Astrocyte of the cerebellum (primary cell): Measurements from ENCODE around the gene BCAP29.

Experiments
- DNase-seq: peaks from one replicate; pipeline ENCODE4 v3.0.0-alpha.2; 2011; ENCODE audit warnings: low read depth
- H3K4me3 ChIP-seq: 2 replicates; pipeline ENCODE4 v1.5.1; 2011; ENCODE audit warnings: mild to moderate bottlenecking, low read depth, low read length, moderate library complexity
- CTCF ChIP-seq: IDR thresholded peaks from 2 replicates; pipeline ENCODE4 v1.5.1; 2012; ENCODE audit warnings: low read length, low read depth, moderate library complexity, mild to moderate bottlenecking; ENCODE audit errors: missing control alignments
- in situ Hi-C: cut with HindIII; loops from 2 replicates; pipeline ENCODE4 v1.10.0; 2017; ENCODE audit warnings: low sequenced_read_pairs

BCAP29 gene

GRCh38 chr7:107643407-107643806 lies 63.4 kb downstream of the BCAP29 start:
- peak; percentile 26 for DNase-seq
- peak; percentile 29 for TF ChIP-seq CTCF
- no peak overlapping the region for H3K4me3 ChIP-seq
- in situ Hi-C loops = loop anchor here (5.0 kb wide), 1 partner anchor 34 kb away; no protein-coding TSS in a partner anchor

DNA sequence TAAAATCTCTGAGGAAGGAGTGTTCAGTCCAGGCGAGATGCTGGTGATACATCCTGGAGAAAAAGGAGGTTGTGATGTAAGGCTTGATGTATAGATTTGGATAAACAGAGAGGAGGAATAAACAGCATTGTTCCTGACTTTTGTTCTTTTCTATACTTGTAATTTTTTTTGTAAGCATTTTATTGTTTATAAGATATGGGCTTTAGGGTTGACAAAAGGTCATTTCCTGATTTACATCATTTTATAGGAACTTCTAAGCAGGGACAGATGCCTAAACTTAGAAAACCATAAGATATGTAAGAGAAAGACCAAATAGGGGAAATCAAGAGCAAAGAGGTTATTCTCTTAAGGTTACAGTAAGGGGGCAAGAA lies 63.9 kb downstream of the BCAP29 start:
- TF ChIP-seq CTCF = no peak
- in situ Hi-C loops = loop anchor here (5.0 kb wide), 1 partner anchor 33 kb away; no protein-coding TSS in a partner anchor
- no peak overlapping the region for H3K4me3 ChIP-seq
- DNase-seq = no peak

DNA sequence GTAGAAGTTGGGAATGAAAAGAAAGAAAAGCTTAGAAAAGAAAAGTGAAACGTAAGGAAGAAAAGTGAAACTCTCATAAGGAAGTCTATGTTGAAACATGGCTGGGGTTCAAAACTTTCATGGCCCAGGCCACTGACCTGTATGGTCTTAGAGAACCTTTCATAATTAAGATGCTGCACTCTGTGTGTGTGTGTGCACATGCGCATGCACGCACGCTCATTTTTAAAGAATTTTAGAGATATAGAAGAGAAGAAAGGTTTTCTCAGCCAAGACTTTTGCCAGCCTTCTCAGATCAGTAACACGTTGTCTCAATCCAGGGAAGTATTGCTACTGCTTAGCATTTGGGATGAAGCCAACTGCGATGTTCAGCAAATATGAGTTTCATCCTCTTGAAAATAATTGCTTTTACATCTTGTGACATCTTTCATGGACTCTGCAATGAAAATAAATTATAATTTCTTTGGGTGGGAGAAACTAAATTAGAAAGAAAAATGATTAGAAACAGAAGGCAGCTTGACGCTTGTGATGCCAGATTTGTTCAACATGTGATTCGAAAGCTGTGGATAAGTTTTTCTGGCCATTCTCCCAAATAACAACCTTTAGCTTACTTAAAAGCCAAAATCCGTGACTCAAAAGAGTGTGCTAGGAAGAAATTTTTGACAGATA lies 64.4 kb downstream of the BCAP29 start:
- TF ChIP-seq CTCF = no peak
- in situ Hi-C loops = loop anchor here (5.0 kb wide), 1 partner anchor 33 kb away; no protein-coding TSS in a partner anchor
- no peak overlapping the region for H3K4me3 ChIP-seq
- no peak for DNase-seq

GRCh38 chr7:107652642-107653041 lies 72.6 kb downstream of the BCAP29 start:
- in situ Hi-C loops = no loop called here
- no peak for TF ChIP-seq CTCF
- H3K4me3 ChIP-seq = no peak overlapping the region
- DNase-seq = no peak

GRCh38 chr7:107658467-107658866 lies 78.4 kb downstream of the BCAP29 start:
- in situ Hi-C loops = no loop called here
- H3K4me3 ChIP-seq = no peak overlapping the region
- no peak for TF ChIP-seq CTCF
- DNase-seq = no peak

- no peak overlapping the region for H3K4me3 ChIP-seq
- in situ Hi-C loops = no loop called here
- TF ChIP-seq CTCF = no peak
- no peak for DNase-seq
Measured at GRCh38 chr7:107659666-107660065, 79.6 kb downstream of the BCAP29 start.
